HEK293T (cell line): ENCODE measurements around the gene FRS2.

Experiments
- CTCF ChIA-PET: fragments of 350-600 bp; formaldehyde crosslinking; extraction: SDS; loops from one replicate; lab custom pipeline; 2021; ENCODE audit warnings: antibody characterized with exemption, inconsistent platforms; lab: Yijun Ruan, JAX
- POLR2A ChIA-PET: fragments of 350-600 bp; formaldehyde crosslinking; extraction: SDS; loops from one replicate; lab custom pipeline; 2020; ENCODE audit warnings: antibody characterized with exemption, inconsistent platforms; lab: Yijun Ruan, JAX
- DNase-seq: peaks from one replicate; pipeline ENCODE4 v3.0.0; 2012; ENCODE audit warnings: mixed read lengths; ENCODE audit errors: extremely low spot score
- ARNT ChIP-seq: fragments of 450-650 bp; IDR thresholded peaks from 2 replicates; pipeline ENCODE4 v1.6.1; 2017; ENCODE audit warnings: mild to moderate bottlenecking
- BHLHE40 ChIP-seq: fragments of 450-650 bp; IDR thresholded peaks from 2 replicates; pipeline ENCODE4 v1.6.1; 2016; ENCODE audit warnings: mild to moderate bottlenecking, moderate library complexity, borderline replicate concordance
- CTBP1 ChIP-seq: fragments of 450-650 bp; IDR thresholded peaks from 2 replicates; pipeline ENCODE4 v1.6.1; 2016; ENCODE audit warnings: borderline replicate concordance
- ELF4 ChIP-seq: fragments of 450-650 bp; IDR thresholded peaks from 2 replicates; pipeline ENCODE4 v1.6.1; 2017; ENCODE audit warnings: antibody characterized with exemption
- FOXA1 ChIP-seq: fragments of 450-650 bp; IDR thresholded peaks from 2 replicates; pipeline ENCODE4 v1.6.1; 2016; ENCODE audit warnings: mild to moderate bottlenecking
- FOXK2 ChIP-seq: fragments of 450-650 bp; IDR thresholded peaks from 2 replicates; pipeline ENCODE4 v1.6.1; 2016; ENCODE audit warnings: mild to moderate bottlenecking
- FOXM1 ChIP-seq: fragments of 450-650 bp; IDR thresholded peaks from 2 replicates; pipeline ENCODE4 v1.6.1; 2017; ENCODE audit warnings: mild to moderate bottlenecking, borderline replicate concordance
- HDGF ChIP-seq: fragments of 450-650 bp; IDR thresholded peaks from 2 replicates; pipeline ENCODE4 v1.6.1; 2017; ENCODE audit warnings: antibody characterized with exemption, borderline replicate concordance
- L3MBTL2 ChIP-seq: fragments of 450-650 bp; conservative IDR thresholded peaks from 2 replicates; pipeline ENCODE4 v1.6.1; 2016; ENCODE audit warnings: mild to moderate bottlenecking
- LEF1 ChIP-seq: fragments of 450-650 bp; IDR thresholded peaks from 2 replicates; pipeline ENCODE4 v1.6.1; 2017; ENCODE audit warnings: mild to moderate bottlenecking, borderline replicate concordance
- NFRKB ChIP-seq: fragments of 450-650 bp; IDR thresholded peaks from 2 replicates; pipeline ENCODE4 v1.6.1; 2016; ENCODE audit warnings: mild to moderate bottlenecking, moderate library complexity
- PKNOX1 ChIP-seq: fragments of 450-650 bp; IDR thresholded peaks from 2 replicates; pipeline ENCODE4 v1.6.1; 2016
- SP1 ChIP-seq: fragments of 450-650 bp; IDR thresholded peaks from 2 replicates; pipeline ENCODE4 v1.6.1; 2017
- SUZ12 ChIP-seq: fragments of 450-650 bp; IDR thresholded peaks from 2 replicates; pipeline ENCODE4 v1.6.1; 2016; ENCODE audit warnings: mild to moderate bottlenecking
- TARDBP ChIP-seq: fragments of 450-650 bp; IDR thresholded peaks from 2 replicates; pipeline ENCODE4 v1.6.1; 2016
- ZNF384 ChIP-seq: fragments of 450-650 bp; IDR thresholded peaks from 2 replicates; pipeline ENCODE4 v1.6.1; 2016

The FRS2 gene

GRCh38 chr12:69459477-69459876, 10.7 kb upstream of the FRS2 start:
- TF ChIP-seq TARDBP, result no peak
- no peak for TF ChIP-seq FOXA1
- TF ChIP-seq BHLHE40, result no peak
- no peak for TF ChIP-seq CTBP1
- no peak for TF ChIP-seq LEF1
- no peak for TF ChIP-seq FOXK2
- TF ChIP-seq L3MBTL2, result no peak
- no peak for TF ChIP-seq NFRKB
- TF ChIP-seq PKNOX1, result no peak
- TF ChIP-seq ZNF384, result no peak
- no peak for TF ChIP-seq ARNT
- no peak for TF ChIP-seq FOXM1
- TF ChIP-seq ELF4, result no peak
- TF ChIP-seq SUZ12, result no peak
- no peak for TF ChIP-seq SP1
- TF ChIP-seq HDGF, result no peak
- DNase-seq, result no peak
- POLR2A ChIA-PET, result no interaction called here
- CTCF ChIA-PET, result interaction anchor here (0.7 kb wide), 1 partner anchor 70 kb away, joined by 4 read pairs; no protein-coding TSS in a partner anchor

GRCh38 chr12:69464428-69464827, 5.8 kb upstream of the FRS2 start:
- TF ChIP-seq TARDBP (no peak), ZNF384 (no peak)
- ChIA-PET CTCF (interaction anchor here (0.7 kb wide), 1 partner anchor 91 kb away, joined by 3 read pairs; no protein-coding TSS in a partner anchor), POLR2A (no interaction called here)
- no peak for DNase-seq

- TF ChIP-seq SP1 (no peak), TARDBP (no peak), SUZ12 (no peak), PKNOX1 (no peak), FOXK2 (no peak), FOXA1 (no peak), ARNT (no peak), HDGF (no peak), FOXM1 (no peak), ELF4 (no peak), NFRKB (no peak), CTBP1 (no peak), BHLHE40 (no peak), LEF1 (no peak), ZNF384 (no peak), L3MBTL2 (no peak)
- ChIA-PET POLR2A (no interaction called here), CTCF (no interaction called here)
- no peak for DNase-seq
Measured at GRCh38 chr12:69466867-69467266, 3.3 kb upstream of the FRS2 start.

GRCh38 chr12:69467366-69467765, 2.8 kb upstream of the FRS2 start:
- ChIA-PET CTCF (no interaction called here), POLR2A (no interaction called here)
- no peak for DNase-seq
- TF ChIP-seq PKNOX1 (no peak), ELF4 (no peak), FOXM1 (no peak), HDGF (no peak), CTBP1 (no peak), L3MBTL2 (no peak), ZNF384 (no peak), BHLHE40 (no peak), NFRKB (no peak), SP1 (no peak)

GRCh38 chr12:69468237-69469026, 1.8 kb upstream of the FRS2 start:
- DNase-seq, result no peak
- no peak for TF ChIP-seq CTBP1
- TF ChIP-seq FOXA1, result no peak
- TF ChIP-seq ZNF384, result no peak
- no peak for TF ChIP-seq PKNOX1
- TF ChIP-seq LEF1, result no peak
- no peak for TF ChIP-seq SP1
- no peak for TF ChIP-seq NFRKB
- no peak for TF ChIP-seq FOXK2
- TF ChIP-seq TARDBP, result no peak
- TF ChIP-seq BHLHE40, result no peak
- TF ChIP-seq HDGF, result no peak
- TF ChIP-seq ELF4, result no peak
- no peak for TF ChIP-seq SUZ12
- TF ChIP-seq FOXM1, result no peak
- TF ChIP-seq L3MBTL2, result no peak
- TF ChIP-seq ARNT, result no peak
- ChIA-PET CTCF (interaction anchor here (0.9 kb wide), 1 partner anchor 963 kb away, joined by 3 read pairs; no protein-coding TSS in a partner anchor), POLR2A (no interaction called here)
